DND-41 (cell line): Measurements from ENCODE around the gene CHTF18.

Experiments
- EZH2 ChIP-seq: IDR thresholded peaks from 3 replicates; pipeline ENCODE4 v1.6.1; 2012; ENCODE audit warnings: borderline replicate concordance, low read depth, mild to moderate bottlenecking, moderate library complexity, low read length, inconsistent platforms; ENCODE audit not compliant: severe bottlenecking
- TF ChIP-seq, protein P1 (sequence below): IDR thresholded peaks from 2 replicates; pipeline ENCODE4 v1.5.1; 2012; ENCODE audit warnings: borderline replicate concordance, low read length, moderate library complexity, mild to moderate bottlenecking; ENCODE audit not compliant: poor library complexity, severe bottlenecking; ENCODE audit errors: extremely low read depth

DNA sequence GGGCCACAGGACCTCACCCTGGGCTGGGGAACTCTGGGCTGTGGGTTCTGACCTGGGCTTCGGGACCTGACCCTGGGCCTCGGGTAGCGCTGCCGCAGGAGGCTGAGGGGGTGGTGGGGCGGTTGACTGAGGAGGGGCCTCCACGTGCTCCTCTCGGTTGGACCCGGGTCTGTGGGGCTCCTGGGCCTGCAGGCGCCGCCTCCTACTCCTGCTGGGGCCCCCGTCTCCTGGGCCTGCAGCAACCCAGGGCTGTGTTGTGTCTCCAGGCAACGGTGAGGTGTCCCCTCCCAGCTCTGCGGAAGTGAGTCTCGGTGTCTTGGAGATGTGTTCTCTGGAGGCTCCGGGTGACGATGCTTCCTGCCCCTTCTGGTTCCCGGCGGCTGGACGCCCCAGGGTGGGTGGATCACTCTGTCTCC, 53.6 kb downstream of the CHTF18 start:
- TF ChIP-seq, protein P1, sequence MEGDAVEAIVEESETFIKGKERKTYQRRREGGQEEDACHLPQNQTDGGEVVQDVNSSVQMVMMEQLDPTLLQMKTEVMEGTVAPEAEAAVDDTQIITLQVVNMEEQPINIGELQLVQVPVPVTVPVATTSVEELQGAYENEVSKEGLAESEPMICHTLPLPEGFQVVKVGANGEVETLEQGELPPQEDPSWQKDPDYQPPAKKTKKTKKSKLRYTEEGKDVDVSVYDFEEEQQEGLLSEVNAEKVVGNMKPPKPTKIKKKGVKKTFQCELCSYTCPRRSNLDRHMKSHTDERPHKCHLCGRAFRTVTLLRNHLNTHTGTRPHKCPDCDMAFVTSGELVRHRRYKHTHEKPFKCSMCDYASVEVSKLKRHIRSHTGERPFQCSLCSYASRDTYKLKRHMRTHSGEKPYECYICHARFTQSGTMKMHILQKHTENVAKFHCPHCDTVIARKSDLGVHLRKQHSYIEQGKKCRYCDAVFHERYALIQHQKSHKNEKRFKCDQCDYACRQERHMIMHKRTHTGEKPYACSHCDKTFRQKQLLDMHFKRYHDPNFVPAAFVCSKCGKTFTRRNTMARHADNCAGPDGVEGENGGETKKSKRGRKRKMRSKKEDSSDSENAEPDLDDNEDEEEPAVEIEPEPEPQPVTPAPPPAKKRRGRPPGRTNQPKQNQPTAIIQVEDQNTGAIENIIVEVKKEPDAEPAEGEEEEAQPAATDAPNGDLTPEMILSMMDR: no peak
- TF ChIP-seq EZH2: no peak
